GOT3 (cell line): ENCODE data around the gene PREX1.

ENCODE experiments used
- DNase-seq: peaks from one replicate; lab custom pipeline; 2025; ENCODE audit warnings: mixed read lengths; lab: John Stamatoyannopoulos, UW

Gene PREX1

GRCh38 chr20:48634641-48635040, 193.2 kb downstream of the PREX1 start:
- DNase-seq = no peak

DNA sequence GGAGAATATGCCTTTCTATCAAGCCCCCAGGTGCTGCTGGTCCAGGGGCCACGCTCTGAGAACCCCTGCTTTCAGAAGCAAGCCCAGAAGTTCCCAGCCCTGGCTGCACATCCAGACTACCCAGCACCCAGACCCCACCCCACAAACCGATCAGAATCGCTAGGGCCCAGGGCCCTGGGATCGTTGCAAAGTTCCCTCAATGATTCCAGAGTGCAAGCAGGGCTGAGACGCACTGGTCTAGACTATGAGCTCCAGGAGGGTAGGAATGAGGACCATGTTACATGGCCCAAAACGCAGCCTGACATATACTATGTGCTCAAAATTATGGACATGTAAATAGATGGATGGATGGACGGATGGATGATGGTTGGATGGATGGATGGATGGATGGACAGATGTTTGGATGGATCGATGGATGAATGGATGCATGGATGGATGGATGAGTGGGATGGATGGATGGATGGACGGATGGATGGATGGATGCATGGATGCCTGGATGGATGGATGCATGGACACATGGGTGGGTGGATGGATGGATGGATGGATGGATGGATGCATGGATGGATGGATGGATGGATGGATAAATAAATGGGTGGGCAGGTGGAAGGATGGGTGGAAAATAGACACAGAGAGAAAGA, 194.1 kb downstream of the PREX1 start:
- no peak for DNase-seq

GRCh38 chr20:48632825-48633619, 194.8 kb downstream of the PREX1 start:
- no peak for DNase-seq

- DNase-seq = no peak
Observed at GRCh38 chr20:48632017-48632824, 195.6 kb downstream of the PREX1 start.

DNA sequence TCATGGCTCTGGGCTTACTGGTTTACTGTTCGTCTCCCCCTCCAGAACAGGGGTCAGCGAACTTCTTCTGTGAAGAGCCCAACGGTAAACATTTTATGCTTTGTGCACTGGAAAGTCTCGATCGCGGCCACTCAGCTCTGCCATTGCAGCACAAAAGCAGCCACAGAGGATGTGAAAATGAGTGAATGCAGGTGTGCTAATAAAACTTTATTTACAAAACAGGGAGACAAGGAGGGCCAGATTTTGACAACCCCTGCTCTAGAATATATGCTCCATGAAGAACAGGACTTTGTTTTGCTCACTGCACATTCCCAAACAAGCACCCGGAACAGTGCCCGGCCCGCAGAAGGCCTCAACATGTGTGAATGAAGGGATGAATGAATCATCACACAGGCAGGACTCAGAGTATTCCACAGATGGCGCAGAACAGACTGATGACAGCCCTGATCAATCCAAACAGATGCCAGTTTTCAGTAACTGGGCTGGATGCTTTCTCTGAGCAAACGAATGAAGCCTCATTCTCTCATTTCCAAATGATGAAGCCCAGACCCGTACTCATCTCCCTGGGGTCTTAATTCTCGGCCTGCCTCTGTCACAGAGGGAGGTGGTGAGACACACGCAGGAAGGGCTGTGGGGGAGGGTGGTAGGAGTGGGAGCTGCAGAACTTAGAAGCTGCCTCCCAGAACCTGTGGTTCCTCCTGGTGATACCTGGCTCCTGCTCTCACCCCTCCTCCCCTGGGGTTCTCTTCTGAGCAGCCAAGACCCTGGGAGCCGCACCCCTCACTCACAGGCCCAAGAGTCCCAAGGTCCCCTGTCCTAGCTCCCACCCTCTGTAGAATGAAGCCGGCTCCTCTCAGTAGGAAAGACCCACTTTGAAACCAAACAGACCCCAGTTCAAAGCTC, 196.4 kb downstream of the PREX1 start:
- no peak for DNase-seq

- DNase-seq = no peak
Observed at GRCh38 chr20:48630342-48631075, 197.3 kb downstream of the PREX1 start.

DNA sequence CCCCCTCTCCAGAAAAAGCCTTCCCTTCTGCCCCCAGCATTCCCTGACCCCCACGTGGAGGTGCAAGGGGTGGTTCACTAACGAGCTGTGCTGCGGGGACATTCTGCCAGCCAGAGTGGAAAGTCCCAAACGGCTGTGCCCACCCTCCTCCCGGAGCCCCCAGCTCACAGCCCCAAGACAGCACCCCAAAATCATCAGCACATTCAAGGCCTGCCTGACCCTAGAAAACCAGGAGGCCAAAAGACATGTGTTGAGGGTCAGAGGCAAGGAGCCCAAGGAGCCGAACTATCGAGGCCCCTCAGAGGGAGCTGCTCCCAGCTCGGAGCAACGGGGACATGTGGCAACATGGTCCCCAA, 197.9 kb downstream of the PREX1 start:
- DNase-seq = no peak

GRCh38 chr20:48629069-48629959, 198.5 kb downstream of the PREX1 start:
- DNase-seq = no peak

- DNase-seq = no peak
Observed at GRCh38 chr20:48627737-48628128, 200.1 kb downstream of the PREX1 start.

GRCh38 chr20:48626938-48627736, 200.7 kb downstream of the PREX1 start:
- no peak for DNase-seq

DNA sequence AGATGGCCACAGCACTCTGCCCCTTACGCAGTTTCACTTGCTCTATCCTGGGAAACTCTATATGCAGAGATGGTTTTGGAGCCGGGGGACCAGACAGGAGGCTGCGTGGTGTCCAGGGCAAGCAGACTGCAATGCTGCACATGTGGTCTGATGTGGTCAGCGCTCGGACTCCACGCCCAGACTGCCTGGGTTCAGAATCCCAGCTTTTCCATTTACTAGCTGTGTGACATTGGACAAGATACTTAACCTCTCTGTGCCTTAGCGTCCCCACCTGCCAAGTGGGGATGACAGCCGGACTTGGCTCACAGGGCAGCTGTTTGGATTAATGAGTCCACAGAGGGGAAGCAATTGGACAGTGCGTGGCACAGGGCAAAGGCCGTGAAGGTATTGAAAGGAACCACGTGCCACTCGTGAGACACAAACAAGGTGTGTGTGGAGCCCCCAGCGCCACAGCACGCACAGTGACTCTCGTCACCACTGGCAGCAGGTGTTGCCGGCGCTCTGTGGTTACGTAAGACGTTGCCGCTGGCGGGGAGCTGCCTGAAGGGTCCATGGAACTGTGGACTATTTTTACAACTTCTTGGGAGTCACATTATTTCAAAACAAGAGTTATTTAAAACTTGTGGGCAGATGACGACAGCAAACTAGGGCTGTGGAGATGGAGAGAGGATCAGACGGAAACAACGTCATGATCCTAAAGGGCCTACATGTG, 201.4 kb downstream of the PREX1 start:
- DNase-seq = no peak

DNA sequence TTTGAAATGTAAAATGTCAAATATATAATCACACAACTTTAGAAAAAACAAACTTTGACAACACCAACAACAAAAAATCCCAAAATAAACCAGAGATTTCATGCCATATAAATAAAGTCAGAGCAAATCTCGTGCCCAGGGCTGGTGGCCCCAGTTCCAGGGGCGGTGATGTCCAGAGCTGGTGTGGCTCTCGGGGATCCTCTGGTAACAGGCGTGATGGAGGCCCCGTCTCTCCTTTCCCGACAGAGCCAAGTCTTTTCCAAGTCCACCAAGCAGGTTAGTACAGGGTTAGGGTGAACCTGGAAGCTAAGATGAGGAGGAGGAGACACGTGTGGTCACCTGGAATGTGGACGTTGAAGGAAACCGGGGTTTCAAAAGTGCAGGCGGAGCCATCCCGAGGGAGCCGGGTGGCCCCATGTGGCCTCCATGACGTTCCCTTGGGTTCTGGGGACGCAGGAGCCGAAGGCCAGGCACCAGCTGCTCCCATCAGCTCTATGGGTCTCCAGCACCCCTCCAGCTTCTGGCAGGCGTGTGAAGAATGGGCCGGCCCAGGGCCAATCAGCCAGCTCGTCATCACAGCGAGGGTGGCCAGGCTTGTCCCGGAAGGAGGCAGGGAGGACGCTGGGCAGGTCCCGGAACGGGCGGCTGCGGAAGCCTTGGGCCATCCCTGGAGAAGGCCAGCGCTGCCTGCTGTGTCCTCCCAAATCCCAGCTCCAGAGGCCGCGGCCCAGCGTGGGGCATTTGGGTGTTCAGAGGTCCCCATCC, 202.5 kb downstream of the PREX1 start:
- no peak for DNase-seq

GRCh38 chr20:48624315-48625020, 203.3 kb downstream of the PREX1 start:
- DNase-seq = no peak

GRCh38 chr20:48623906-48624265, 203.9 kb downstream of the PREX1 start:
- DNase-seq = no peak

- DNase-seq = no peak
Observed at GRCh38 chr20:48623176-48623905, 204.5 kb downstream of the PREX1 start.

GRCh38 chr20:48622421-48622820, 205.4 kb downstream of the PREX1 start:
- DNase-seq = no peak
